Activated T-helper 17 cell treated with anti-CD3 and anti-CD28 coated beads, Interleukin-2, amount 50 U/mL, for 72 hours (primary cell): ENCODE results near the gene KCTD2. TPM values are rescaled to one million over a fixed set of nuclear protein-coding genes. Genes with fewer than 3 reads are reported as not detected.

Source experiments
- ATAC-seq: fragments of 150-1000 bp; cut with Tn5 transposase; replicated peaks from 2 replicates; pipeline ENCODE4 v1.10.0; 2021; ENCODE audit warnings: mild to moderate bottlenecking, moderate library complexity
- H3K27ac Mint-ChIP-seq: one replicate; pipeline ENCODE4 v1.8.0; 2022; ENCODE audit warnings: mixed read lengths
- H3K27me3 Mint-ChIP-seq: one replicate; pipeline ENCODE4 v1.8.0; 2022; ENCODE audit warnings: mixed read lengths
- H3K36me3 Mint-ChIP-seq: one replicate; pipeline ENCODE4 v1.8.0; 2022; ENCODE audit warnings: low read depth, mild to moderate bottlenecking, mixed read lengths
- H3K4me1 Mint-ChIP-seq: one replicate; pipeline ENCODE4 v1.8.0; 2022; ENCODE audit warnings: mixed read lengths
- H3K4me3 Mint-ChIP-seq: one replicate; pipeline ENCODE4 v1.8.0; 2022; ENCODE audit warnings: mild to moderate bottlenecking, mixed read lengths
- H3K9me3 Mint-ChIP-seq: one replicate; pipeline ENCODE4 v1.8.0; 2022; ENCODE audit warnings: mixed read lengths
- total RNA-seq, 2 donors: library from RNA; stranded (reverse); gene quantifications; one replicate each; pipeline ENCODE4 v1.2.3, GENCODE V29; 2022

KCTD2 gene
- total RNA-seq, 2 donors from 2014 or later, result 21.3 to 22.1 TPM

DNA sequence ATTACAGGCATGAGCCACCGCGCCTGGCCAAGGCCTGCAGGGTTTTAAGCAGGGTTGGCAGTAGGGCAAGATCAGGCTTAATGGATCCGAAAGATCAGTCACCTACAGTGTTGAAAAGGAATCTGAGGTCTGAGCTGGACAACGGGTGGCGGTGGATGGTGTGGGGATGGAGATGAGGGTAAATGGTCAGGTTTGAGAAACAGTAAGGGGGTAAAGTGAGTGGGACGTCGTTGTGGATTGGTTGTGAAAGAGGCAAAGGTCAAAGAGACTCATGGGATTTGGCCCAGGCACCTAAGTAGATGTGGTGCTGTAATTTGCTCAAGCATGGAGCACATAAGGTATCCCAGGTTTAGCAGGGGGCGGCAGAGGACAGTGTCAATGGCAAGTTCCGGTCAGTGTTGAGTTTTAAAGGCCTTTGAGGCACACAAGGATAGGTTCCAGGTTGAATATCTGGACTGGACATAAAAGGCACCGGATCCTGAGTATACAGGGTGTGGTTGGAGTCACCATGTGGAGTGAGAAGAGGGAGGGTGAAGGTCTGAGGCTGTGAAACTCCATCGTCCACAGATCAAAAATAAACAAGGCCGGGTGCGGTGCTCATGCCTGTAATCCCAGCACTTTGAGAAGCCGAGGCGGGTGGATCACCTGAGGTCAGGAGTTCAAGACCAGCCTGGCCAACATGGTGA is 39.6 kb downstream of the KCTD2 start:
- Mint-ChIP-seq H3K27ac (peak overlapping the region; percentile 4), H3K4me1 (peaks cover 7% of the 10 kb centered on the region), H3K36me3 (no peaks in the 10 kb centered on the region), H3K4me3 (peak overlapping the region; percentile 48), H3K9me3 (no peaks in the 10 kb centered on the region), H3K27me3 (no peaks in the 10 kb centered on the region)
- no peak for ATAC-seq

DNA sequence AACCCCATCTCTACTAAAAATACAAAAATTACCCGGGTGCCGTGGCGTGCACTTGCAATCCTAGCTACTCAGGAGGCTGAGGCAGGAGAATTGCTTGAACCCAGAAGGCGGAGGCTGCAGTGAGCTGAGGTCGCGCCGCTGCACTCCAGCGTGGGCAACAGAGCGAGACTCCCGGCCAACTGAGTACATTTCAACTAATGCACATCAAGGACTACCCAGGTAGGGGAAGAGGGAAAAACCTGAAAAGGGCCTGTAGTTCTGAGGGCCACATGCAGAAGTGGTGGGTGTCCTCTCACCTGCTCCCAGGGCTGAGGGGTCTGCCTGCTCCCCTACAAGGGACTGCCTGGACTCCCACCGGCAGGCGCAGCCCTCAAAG is 40.1 kb downstream of the KCTD2 start:
- H3K9me3 Mint-ChIP-seq, result no peaks in the 10 kb centered on the region
- ATAC-seq, result peak; percentile 1
- no peaks in the 10 kb centered on the region for H3K27me3 Mint-ChIP-seq
- no peak overlapping the region for H3K27ac Mint-ChIP-seq
- H3K4me1 Mint-ChIP-seq, result peaks cover 12% of the 10 kb centered on the region
- peak overlapping the region; percentile 48 for H3K4me3 Mint-ChIP-seq
- H3K36me3 Mint-ChIP-seq, result no peaks in the 10 kb centered on the region

DNA sequence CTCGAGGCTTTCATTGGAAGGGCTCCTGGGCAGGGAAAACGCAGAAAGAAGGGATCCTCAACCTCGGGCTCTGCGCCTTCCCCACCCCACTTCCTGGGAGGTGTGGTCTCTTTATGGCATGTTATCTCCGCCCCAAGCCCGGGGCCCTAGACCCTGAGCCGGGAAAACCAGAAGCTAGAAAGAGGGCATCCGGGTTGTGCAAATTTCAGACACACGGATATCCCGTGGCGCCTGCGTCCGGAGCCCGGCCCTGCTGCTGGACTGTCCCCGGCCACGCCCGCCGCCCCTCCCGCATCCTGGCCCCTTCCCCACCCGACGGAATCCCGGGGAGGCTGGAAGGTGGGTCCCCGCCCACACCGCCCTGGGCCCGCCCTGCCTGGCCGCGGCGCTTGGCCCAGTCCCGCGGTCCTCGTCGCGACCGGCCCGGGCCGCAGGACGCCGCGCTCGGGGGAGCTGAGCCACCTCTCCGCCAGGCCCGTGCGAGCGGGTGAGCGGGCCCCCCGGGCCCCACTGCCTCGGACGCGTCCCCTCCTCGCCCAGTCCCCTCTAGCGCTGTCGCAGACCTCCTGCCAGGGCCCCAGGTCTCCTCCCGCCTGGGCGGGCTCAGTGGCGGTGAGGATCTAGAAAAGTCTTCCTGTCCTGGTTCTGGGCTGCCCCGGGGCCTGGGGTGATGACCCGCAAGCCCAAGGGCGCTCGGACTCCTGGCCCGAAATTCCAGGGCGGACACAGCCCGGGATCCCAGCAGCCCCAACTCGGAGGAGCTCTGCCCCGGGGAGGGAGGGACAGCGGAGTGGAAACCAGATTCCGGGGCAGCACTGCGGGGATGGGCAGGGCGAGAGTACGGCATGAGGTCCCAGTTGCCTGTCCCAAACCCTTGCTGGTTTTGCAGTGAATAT is 40.8 kb downstream of the KCTD2 start, which contains the start of gene SLC16A5:
Gene SLC16A5, plus strand, starts transcription at position 397 of the 896 bp plus-strand sequence. CDS start 5,683 bp downstream, outside the sequence.
- H3K9me3 Mint-ChIP-seq, result no peaks in the 10 kb centered on the region
- peak within 1 kb of the TSS; percentile 48 for H3K4me3 Mint-ChIP-seq
- no peaks in the 10 kb centered on the region for H3K36me3 Mint-ChIP-seq
- ATAC-seq, result peak; percentile 81
- no peaks in the 10 kb centered on the region for H3K27me3 Mint-ChIP-seq
- H3K27ac Mint-ChIP-seq, result peak within 1 kb of the TSS; percentile 75
- H3K4me1 Mint-ChIP-seq, result peaks cover 18% of the 10 kb centered on the region

DNA sequence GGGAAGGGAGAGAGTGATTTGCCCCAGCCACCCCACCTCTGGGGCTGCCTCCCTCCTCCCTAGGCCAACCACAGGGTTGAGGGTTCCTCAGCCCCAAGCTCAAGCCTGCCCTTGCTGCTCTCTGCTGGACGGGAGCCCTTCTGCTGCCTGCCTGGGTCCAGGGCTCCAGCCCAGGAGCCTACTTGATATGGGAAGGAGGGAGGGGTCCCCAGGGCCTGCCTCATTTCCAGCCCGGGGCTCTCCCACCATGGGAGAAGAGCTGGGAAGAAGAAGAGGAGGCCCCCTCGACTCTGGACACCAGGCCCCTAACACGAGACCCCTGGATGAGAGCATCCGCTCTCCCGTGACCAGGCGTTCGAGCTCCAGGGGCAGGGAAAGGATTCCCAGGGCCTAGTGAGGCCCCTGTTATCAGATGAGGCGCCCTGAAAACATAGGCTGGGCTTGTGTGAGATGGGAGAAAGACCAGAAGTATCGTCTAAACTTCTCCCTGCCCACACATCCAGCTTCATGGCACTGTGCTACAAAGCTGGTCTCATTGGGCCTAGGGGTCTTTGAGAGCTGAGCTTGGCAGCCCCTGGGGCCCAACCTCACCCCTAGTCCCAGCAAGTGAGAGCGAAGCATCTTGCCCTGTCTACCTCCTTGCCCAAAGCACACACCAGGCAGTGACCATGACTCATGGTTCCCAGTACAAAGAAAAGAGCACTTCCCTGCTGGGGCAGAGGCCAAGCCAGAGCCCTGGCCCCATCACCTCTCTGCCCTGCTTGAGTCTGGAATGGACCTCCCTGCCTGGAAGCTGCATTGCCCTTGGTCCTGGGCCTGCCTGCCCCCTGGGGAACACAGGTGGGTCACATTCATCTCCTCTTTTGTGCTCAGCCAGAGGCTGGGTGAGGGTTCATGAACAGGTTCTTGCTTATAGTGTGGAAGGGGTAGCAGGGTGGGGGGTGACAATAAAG is 41.7 kb downstream of the KCTD2 start:
- H3K27me3 Mint-ChIP-seq, result no peaks in the 10 kb centered on the region
- peak overlapping the region; percentile 48 for H3K4me3 Mint-ChIP-seq
- H3K9me3 Mint-ChIP-seq, result no peaks in the 10 kb centered on the region
- H3K27ac Mint-ChIP-seq, result peak overlapping the region; percentile 75
- ATAC-seq, result peak; percentile 56
- no peaks in the 10 kb centered on the region for H3K36me3 Mint-ChIP-seq
- peaks cover 18% of the 10 kb centered on the region for H3K4me1 Mint-ChIP-seq

DNA sequence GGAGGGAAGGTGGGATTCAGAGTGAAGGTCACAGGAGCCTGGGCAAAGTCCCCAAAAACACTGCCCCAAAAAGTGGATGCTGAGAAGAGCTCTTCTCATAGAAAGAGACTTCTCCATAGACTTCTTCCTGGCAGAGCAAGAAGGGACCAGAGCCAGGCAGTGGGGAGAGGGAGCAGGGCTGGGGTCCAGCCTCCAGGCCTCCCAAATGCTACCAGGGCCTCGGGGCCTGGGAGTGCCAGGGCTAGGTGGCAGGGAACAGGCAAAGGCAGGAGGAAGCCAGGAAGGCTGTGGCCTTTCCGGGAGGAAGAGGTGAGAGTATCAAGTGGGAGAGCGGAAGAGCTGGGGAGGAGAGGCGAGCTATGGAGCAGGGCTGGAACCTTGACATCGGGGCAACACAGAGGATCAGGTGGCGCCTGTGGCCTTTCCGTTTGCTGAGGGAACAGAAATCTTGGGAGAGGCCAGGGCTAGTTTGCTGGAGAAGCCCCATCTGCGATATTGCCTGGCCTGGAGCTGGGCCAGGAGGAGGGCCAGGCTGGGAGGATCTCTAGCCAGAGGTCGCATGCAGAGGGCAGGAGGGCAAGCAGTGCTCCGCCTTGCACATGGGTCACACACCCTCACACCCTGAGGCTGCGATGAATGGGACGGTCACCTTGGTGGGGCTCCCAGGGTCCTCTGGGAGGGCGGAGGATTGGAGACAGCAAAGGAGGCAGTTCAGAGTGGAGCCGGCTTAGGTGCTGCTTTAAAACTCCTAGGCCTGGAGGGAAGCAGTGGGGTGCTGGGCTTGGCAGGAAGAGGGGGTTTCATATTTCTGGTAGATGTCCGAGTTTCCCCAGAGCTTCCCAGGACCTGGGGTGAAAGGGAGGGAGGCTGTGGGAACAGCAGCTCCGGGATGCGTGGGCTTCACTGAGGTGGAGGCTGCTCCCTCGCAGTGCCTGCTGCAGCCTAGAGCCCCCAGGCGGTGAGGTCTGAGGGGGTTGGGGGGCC is 44.1 kb downstream of the KCTD2 start:
- H3K27ac Mint-ChIP-seq, result peak overlapping the region; percentile 77
- no peak for ATAC-seq
- no peaks in the 10 kb centered on the region for H3K27me3 Mint-ChIP-seq
- H3K36me3 Mint-ChIP-seq, result no peaks in the 10 kb centered on the region
- H3K4me3 Mint-ChIP-seq, result no peak overlapping the region
- H3K9me3 Mint-ChIP-seq, result no peaks in the 10 kb centered on the region
- peaks cover 12% of the 10 kb centered on the region for H3K4me1 Mint-ChIP-seq

DNA sequence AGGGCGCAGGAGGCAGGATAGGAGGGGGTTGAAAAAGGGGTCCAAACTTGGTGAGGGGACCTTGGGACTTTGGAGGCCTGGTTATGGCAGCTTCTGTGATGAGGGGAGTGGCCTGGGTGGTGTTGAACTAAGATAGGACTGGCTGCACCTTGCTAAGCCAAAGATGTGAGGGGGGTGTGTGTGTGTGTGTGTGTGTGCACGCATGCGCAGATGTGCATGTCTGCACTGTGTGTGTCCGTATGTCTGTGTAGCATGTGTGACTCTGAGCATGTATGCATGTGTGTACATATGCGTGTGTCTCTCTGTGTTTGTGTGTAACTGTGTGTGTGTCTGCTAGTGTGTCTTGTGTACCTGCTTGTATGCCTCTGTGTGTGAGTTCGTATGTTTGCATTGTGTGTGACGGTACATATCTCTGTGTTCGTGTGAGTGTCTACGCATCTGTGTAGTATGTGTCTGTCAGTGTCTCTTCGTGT is 44.9 kb downstream of the KCTD2 start:
- ATAC-seq, result no peak
- H3K27ac Mint-ChIP-seq, result peak overlapping the region; percentile 56
- H3K9me3 Mint-ChIP-seq, result no peaks in the 10 kb centered on the region
- H3K27me3 Mint-ChIP-seq, result no peaks in the 10 kb centered on the region
- H3K4me3 Mint-ChIP-seq, result no peak overlapping the region
- H3K4me1 Mint-ChIP-seq, result peaks cover 12% of the 10 kb centered on the region
- no peaks in the 10 kb centered on the region for H3K36me3 Mint-ChIP-seq

DNA sequence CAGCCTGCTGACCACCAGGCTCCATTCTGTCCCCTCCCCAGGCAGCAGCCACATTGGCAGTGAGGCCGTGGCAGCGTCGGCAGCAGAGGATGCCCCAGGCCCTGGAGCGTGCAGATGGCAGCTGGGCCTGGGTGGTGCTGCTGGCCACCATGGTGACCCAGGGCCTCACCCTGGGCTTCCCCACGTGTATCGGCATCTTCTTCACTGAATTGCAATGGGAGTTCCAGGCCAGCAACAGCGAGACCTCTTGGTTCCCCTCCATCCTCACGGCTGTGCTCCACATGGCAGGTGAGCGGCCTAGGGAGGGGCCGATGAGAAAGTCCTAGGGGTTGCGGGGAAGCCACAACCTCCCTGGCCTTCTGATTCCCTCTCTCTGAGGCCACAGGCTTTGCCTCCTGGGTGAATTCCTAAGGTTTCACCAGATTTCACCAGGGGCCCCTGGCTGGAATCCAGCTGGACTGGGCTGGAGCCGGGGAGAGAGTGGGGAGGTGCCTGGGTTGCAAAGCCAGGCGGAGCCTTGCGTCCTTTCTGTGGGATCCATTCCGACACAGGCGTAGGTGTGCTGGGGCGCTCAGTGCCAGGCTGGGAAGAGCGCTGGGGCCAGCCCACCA is 46.6 kb downstream of the KCTD2 start:
- Mint-ChIP-seq H3K4me1 (peaks cover 12% of the 10 kb centered on the region), H3K9me3 (no peaks in the 10 kb centered on the region), H3K4me3 (no peak overlapping the region), H3K36me3 (peaks cover 3% of the 10 kb centered on the region), H3K27ac (no peak overlapping the region), H3K27me3 (no peaks in the 10 kb centered on the region)
- ATAC-seq, result no peak

DNA sequence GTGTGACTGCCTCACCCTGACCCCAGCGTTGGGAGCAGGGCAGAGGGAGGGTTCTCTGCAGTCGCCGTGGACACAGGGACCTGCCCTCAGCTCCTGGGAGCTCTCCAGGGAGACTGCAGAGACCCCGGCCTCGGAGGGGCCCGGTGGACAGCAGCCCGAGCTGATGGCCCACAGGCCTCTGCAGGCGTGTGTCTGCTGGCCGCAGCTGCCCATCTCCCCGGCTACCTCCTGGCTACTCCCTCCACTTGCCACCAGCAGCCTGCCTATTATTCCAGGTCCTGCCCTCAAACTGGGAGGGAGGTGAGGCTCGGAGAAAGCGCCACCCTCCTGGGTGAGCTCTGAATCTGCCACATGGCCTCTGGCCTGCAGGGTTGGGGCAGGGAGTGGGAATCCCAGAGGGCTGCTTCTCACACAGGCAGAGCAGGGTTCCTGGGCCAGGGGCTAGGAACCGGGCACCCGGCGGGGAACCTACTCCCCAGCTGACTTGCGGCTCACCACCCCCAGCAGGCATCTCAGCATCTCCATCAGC is 47.9 kb downstream of the KCTD2 start:
- H3K4me3 Mint-ChIP-seq, result no peak overlapping the region
- H3K9me3 Mint-ChIP-seq, result no peaks in the 10 kb centered on the region
- peaks cover 6% of the 10 kb centered on the region for H3K36me3 Mint-ChIP-seq
- ATAC-seq, result no peak
- H3K27ac Mint-ChIP-seq, result no peak overlapping the region
- peaks cover 12% of the 10 kb centered on the region for H3K4me1 Mint-ChIP-seq
- no peaks in the 10 kb centered on the region for H3K27me3 Mint-ChIP-seq

DNA sequence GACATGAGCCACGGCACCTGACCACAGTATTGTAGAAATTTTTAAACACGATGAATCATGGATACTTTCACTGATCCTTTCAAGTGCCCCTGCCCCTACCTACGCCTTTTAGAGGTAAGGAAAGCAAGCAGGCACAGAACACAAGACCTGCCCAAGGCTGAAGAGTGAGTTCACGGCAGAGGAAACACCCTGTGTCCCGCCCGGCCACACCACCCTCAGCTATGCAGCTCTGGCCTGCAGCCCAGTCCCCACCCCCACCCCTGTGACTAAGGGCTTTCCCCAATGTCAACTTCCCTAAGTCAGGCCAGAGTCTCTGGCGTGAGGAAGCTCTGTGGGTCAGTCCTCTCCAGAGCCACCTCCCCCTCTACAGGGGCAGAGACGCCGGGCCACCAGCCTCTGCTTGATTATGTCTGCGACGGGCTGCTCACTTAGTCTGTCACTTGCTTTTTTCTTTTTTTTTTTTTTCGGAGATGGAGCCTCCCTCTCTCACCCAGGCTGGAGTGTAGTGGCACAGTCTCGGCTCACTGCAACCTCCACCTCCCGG is 49.1 kb downstream of the KCTD2 start:
- Mint-ChIP-seq H3K4me1 (peaks cover 12% of the 10 kb centered on the region), H3K36me3 (peaks cover 6% of the 10 kb centered on the region), H3K27me3 (no peaks in the 10 kb centered on the region), H3K4me3 (no peak overlapping the region), H3K27ac (no peak overlapping the region), H3K9me3 (no peaks in the 10 kb centered on the region)
- peak; percentile 38 for ATAC-seq

DNA sequence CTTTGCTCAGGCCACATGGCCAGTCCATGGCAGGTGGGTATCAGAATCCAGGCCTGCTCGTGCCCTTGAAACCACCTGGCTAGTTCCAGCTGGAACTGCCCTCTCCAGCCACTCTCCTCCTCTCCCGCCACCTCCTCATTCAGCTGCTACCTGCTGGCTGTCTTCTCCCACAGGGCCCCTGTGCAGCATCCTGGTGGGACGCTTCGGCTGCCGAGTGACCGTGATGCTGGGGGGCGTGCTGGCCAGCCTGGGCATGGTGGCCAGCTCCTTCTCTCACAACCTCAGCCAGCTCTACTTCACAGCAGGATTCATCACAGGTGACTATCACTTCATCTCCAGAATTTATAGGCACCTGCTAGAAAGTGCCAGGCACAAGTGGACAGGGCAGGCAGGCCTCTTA is 50.8 kb downstream of the KCTD2 start:
- Mint-ChIP-seq H3K36me3 (peaks cover 6% of the 10 kb centered on the region), H3K4me3 (no peak overlapping the region), H3K4me1 (no peaks in the 10 kb centered on the region), H3K9me3 (no peaks in the 10 kb centered on the region), H3K27ac (no peak overlapping the region), H3K27me3 (no peaks in the 10 kb centered on the region)
- ATAC-seq, result no peak

DNA sequence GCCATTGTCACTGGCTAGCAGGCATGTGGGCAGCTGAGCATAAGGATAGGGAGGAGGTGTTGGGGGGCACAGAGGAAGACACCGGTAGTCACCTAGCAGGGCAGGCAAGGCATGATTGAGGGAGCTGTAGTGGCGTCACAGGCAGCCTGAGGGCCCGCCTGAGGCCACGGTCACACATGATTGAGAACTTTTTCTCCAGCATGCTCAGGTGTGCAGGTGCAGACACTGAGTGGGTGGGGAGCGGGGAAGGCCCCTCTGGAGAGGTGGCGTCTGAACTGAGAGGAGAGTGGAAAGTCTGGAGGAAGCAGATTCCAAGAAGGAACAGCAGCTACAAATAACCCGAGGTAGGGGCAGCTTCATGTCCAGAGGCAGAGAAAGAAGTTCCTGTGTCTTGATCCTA is 51.8 kb downstream of the KCTD2 start:
- Mint-ChIP-seq H3K27ac (peak overlapping the region; percentile 60), H3K4me3 (no peak overlapping the region), H3K4me1 (no peaks in the 10 kb centered on the region), H3K9me3 (no peaks in the 10 kb centered on the region), H3K27me3 (no peaks in the 10 kb centered on the region), H3K36me3 (peaks cover 6% of the 10 kb centered on the region)
- no peak for ATAC-seq

DNA sequence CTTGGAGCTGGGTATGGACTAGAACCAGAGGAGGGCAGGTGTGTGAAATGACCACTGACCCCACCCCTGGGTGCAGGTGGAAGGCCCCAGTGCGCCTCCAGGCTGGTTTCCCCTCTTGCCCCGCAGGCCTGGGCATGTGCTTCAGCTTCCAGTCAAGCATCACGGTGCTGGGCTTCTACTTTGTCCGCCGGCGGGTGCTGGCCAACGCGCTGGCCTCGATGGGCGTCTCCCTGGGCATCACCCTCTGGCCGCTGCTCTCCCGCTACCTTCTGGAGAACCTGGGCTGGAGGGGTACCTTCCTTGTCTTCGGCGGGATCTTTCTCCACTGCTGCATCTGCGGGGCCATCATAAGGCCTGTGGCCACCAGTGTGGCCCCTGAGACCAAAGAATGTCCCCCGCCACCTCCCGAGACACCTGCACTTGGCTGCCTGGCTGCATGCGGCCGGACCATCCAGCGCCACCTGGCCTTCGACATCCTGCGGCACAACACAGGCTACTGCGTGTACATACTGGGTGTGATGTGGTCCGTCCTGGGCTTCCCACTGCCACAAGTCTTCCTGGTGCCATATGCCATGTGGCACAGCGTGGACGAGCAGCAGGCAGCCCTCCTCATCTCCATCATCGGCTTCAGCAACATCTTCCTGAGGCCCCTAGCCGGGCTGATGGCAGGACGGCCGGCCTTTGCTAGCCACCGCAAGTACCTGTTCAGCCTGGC is 53.0 kb downstream of the KCTD2 start:
- no peak overlapping the region for H3K27ac Mint-ChIP-seq

More for the DNA sequence above, 53.0 kb downstream of the KCTD2 start:
- Mint-ChIP-seq H3K4me1 (no peaks in the 10 kb centered on the region), H3K4me3 (no peak overlapping the region), H3K36me3 (peaks cover 6% of the 10 kb centered on the region), H3K27me3 (no peaks in the 10 kb centered on the region), H3K9me3 (no peaks in the 10 kb centered on the region)
- ATAC-seq, result no peak
